SH-SY5Y (cell line): ENCODE data around the gene GRPEL1.

Experiments
- GATA2 ChIP-seq: IDR thresholded peaks from 2 replicates; pipeline ENCODE4 v1.6.1; 2011; ENCODE audit warnings: mild to moderate bottlenecking, low read depth, low read length
- GATA3 ChIP-seq: IDR thresholded peaks from 2 replicates; pipeline ENCODE4 v1.6.1; 2011; ENCODE audit warnings: low read depth, mild to moderate bottlenecking, low read length, moderate library complexity

GRPEL1 gene

DNA sequence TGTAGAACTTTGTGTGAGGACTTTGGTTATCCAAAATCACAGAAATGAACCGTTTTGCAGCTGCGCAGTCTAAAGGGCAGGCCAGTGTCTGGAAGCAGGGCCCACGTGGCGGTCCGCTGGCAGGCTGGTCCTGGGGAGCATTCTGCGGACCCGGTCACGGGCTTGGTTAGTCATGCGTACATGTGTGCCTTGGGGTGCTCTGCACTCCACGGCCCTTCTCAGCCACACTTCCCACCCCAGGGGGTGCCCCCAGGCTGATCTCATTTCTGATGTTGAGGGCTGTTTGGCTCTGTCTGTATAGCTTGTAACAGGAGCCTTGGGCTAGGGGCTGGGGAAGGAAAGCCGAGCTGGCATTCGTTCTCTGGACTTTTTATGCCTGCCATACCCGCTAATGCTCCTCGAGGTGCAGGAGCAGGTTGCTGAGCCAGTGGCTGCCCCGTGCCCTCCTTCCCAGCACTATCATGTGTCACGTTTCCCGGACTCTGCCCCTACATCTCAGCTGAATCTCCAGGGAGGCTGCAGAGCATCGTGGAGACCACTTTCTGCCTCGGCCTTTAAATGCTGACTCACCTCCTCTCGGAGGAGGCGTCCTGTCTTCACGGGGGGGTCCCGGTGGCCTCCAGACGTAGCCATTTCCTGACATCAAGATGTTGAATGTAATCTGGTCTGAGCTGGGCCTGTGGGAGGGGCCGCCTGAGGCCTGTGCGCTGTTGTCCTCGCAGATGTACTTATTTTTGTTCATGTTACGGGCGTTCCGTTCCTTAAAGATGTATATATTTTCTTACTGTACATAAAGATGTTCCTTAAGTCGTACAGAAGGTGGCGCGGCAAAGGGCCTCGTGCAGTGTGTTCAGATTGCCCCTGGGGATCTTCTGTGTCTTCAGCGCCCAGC lies 36.1 kb downstream of the GRPEL1 start:
- no peak for TF ChIP-seq GATA2
- no peak for TF ChIP-seq GATA3

DNA sequence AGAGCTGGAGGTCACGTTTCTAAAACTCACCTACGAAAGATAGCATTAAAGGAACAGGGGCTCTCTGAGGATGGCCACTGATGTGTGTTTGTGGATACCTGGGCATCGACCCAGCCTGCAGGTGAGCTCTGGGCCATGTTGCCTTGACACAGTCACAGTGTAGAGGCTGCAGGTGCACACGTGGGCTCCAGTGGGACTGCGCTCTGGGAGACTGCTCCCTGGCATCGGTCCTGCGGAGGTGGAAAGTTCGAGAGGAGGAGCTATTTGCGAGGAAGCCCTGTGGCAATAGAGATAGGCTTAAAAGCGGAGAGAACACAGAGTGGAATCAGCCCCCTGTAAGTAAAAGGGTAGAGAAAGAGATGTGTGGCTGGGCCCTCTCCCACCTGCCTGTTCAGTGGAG lies 37.0 kb downstream of the GRPEL1 start:
- no peak for TF ChIP-seq GATA2
- no peak for TF ChIP-seq GATA3

DNA sequence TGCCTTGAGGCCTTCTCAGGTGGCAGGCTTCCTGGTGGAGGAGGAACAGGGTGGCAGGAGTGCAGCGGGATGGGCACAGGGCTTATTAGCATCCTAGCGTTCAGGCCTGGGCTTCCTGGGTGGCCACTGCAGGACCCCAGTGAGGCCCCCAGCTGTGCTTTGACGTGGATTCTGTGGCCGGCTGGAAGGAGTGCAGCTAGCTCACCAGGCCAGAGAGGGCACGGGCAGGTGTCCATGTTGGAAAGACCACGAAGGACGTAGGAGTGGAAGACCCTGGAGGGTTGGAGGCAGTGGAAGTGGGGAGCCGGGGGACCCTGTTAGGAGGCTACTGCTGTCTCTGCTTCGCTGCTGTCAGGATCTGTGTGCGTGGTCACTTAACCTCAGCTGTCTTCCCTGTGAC lies 37.9 kb downstream of the GRPEL1 start:
- TF ChIP-seq GATA3 (no peak), GATA2 (no peak)

DNA sequence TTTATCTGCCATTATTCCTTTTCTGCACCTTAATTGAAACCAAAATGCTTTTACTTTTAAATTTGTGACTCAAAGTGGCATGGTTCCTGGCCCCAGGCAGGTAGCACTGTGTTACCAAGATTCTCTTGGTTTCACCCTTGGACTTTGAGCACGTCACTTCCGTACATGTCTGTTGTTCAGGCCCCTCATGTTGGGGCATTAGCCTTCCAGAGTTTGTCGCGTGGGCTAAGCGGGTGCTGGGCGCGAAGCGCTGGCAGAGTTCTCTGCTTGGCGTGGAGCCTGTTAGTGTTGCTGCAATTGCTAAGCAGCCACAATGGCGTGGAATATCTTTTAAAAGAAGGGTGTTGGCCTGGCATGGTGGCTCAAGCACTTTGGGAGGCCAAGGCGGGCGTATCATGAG lies 38.7 kb downstream of the GRPEL1 start:
- TF ChIP-seq GATA3 (no peak), GATA2 (no peak)

DNA sequence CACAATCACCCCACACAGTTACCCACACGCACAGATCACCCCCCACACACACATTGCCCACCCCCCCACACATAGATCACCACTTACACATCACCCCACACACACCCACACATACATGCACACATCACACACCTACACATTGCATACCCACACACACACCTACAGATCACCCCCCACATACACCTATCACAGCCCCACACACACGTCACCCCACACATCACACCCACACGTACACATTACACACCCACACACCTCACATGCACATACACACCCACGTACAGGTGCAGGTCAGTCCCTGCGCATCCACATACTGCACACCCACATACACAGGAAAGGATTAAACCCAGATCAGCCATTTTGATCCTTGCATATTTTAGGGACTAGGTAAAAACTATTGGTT lies 40.0 kb downstream of the GRPEL1 start:
- no peak for TF ChIP-seq GATA2

DNA sequence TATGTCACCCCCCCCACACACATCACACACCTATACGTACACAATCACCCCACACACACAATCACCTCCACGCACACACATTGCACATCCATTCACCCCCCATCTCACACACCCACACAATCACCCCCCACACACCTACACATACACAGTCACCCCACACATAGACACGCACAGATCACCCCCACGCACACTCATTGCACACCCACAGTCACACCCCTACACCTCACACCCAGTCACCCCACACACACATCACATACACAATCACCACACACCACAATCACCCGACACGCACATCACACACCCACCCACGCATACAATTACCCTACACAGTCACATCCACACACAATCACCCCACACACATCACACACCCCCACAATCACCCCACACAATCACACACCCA lies 40.6 kb downstream of the GRPEL1 start:
- TF ChIP-seq GATA2 (no peak), GATA3 (no peak)

DNA sequence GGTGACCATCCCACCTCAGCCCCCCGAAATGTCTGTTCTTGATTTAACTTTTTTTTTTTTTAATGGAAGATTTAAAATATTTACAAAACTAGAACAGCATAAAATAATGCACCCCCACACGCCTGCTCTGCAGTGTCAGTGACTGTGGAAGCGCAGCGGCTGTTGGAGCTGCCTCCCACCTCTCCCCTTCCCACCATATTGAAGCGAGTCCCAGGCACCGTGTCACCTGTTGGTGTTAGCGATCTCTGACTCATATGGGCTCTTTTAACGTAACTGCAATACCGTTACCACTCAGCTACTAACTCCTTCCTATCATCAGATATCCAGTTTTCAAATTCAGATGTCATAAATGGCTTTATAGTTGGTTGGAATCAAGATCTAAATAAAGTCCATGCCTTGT lies 41.8 kb downstream of the GRPEL1 start:
- TF ChIP-seq GATA2 (no peak), GATA3 (no peak)

DNA sequence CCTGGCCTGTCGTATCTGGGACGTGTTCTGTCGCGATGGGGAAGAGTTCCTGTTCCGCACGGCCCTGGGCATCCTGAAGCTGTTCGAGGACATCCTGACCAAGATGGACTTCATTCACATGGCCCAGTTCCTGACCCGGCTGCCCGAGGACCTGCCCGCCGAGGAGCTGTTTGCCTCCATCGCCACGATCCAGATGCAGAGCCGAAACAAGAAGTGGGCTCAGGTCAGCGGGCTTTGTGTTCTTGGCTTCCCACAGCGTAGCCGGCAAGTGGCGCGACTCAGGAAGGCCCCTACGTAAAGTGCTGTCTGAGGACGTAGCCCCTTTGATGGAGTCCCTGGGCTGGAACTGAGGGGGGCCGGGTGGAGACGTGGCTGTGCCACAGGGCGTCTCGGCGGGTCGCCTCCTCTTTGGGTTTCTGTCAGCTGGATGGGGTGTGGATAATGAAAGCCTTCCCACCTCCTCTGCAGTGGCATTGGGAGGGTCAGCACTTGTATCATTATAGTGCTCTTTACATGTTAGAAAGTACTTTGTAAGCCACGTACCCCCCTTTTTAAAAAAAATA lies 42.7 kb downstream of the GRPEL1 start:
- TF ChIP-seq GATA3: no peak
- TF ChIP-seq GATA2: no peak

DNA sequence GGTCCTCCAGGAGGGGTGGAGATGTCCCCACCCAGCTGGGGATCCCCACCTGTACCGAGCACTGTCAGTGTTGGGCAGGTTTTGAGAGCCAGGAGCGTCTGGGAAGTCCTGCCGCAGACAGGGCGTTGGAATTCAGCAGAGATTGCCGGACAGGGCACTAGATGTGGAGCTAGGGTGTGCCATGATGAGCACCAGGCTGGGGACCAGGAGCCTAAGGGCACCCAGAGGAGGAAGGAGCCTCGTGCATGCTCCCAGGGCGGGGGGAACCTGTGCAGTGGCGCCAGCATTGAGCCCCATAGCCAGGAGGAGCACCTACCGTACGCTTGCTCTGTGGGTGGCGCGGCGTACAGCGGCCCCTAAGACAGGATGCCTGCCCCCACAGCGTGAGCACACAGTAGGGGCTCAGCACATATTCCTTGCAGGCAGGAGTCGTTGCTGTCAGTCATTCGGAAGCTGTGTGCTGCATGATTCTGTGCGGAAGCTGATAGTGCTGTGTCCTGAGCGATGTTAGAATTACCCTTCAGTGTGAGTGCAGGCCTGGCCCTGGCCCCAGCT lies 43.5 kb downstream of the GRPEL1 start:
- TF ChIP-seq GATA3 (no peak), GATA2 (no peak)

DNA sequence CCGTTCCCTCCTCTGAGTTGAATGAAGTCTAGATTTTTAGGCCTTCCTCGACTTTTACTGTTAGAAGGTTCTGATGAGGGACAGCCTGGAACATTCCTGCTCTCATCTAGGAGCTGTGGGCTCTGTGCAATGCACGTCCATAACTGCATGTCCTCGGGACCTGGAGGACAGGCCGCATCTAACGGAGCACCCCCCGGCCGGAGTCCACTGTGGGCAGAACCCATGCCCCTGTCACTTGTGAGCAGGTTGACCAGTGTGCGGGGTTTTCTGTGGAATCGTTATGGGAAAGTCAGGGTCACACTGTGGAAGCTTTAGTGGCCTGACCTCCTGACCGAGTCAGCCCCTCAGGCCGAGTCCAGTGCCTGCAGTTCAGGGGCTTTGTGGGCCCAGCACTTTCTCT lies 44.0 kb downstream of the GRPEL1 start:
- TF ChIP-seq GATA3: no peak
- no peak for TF ChIP-seq GATA2

DNA sequence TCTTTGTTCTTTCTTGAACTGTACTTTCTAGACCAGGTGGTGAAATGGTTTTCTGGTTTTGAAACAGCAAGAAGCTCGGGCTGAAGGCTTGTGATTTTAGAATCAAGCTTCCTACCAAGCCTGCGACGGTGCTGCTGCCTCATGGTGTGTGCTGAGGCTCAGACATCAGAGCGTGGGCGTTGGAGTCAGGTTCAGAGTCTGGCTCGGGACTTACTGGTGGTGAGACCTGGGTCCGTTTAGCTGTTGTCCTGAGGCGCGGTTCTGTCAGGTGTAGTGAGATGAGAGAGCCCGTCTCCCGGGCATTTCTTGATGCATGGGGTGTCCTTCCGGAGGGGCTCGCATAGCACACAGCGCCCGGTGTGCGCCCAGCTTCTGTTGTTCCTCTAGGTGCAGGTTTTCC lies 44.4 kb downstream of the GRPEL1 start:
- TF ChIP-seq GATA2: no peak
- TF ChIP-seq GATA3: no peak

DNA sequence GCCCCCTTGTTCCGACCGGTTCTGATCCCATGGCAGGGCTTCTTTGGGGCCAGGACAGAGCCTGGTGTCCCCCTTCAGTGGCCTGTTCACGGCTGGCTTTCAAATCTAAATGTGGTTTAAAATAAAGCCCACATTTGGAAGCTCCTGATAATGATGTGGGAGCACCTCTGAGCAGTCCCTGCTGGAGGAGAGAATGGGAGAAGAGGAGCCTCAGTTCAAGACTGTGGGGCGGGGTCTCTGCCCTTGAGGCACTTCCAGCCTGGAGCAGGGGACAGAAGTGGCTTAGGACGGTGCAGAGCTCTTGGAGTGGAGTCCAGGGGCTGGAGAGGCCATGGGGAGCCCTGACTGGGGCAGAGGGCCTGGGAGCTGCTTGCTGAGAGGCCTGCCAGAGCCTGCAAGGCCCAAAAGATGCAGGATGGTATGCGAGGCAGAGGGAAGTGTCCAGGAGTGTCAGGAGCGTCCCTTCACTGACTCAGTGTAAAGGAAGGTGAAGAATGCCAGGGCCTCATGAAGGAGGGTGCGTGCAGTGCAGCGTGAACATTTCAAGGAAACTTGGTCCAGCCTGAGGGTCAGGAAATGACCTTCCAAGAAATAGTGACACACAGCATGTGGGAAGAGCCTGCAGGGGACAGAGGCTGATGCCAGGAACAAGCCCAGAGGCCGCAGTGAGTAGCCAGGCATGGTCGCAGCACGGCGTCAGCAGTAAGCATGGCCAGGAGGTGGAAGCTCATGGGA lies 45.8 kb downstream of the GRPEL1 start:
- TF ChIP-seq GATA2 (no peak), GATA3 (no peak)

DNA sequence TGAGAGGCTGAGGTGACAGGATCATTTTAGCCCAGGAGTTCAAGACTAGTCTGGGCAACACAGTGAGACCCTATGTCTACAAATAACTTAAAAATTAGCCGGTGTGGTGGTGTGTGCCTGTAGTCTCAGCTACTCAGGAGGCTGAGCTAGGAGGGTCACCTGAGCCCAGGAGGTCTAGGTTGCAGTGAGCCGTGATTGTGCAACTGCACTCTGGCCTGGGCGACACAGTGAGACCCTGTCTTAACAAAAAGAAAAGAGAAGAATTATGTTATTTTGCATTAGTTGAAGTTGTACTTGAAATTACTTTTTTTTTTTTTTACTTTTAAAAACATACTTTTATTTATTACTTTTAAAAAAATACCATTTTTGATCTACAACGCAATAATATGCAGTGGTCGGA lies 46.5 kb downstream of the GRPEL1 start:
- TF ChIP-seq GATA2 (no peak), GATA3 (no peak)

DNA sequence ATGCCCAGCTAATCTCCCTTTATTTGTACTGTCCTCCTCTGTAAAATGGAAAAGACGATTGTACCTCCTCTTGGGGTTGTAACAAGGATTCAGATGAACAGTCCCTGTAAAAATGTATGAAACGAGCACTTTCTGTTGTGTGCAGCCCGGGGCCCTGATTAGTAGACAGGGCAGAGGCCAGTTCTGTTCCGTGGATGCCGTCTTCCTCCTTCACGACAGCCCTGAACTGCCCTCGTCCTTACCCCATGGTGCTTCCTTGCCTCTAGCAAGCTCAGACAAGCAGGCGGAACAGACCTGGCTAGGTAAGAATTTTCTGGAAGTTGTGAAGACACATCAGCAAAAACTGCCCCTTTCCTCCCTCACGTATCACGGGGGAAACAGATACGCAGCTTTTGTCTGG lies 47.0 kb downstream of the GRPEL1 start:
- TF ChIP-seq GATA2: no peak
- TF ChIP-seq GATA3: no peak

DNA sequence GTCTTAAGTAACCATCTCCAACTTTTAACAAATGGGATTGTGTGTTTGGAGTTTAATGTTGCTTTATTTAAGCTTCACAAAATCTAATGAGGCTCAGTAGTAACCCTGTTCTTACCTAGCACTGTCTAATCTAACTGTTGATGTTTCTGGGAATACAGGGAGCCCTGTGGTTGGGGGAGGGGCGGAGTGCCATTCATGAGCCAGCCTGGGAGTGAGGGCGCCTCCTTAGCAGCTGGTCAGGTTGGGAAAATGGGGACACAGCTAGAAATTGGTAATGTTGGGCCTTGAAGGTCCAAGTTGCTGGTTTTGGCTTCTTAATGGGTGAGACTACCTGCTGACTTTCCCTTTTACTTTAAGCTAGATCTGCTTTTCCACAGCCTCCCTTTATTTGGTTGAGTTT lies 47.6 kb downstream of the GRPEL1 start:
- no peak for TF ChIP-seq GATA2
- TF ChIP-seq GATA3: no peak
